Stimulated activated naive CD4-positive, alpha-beta T cell treated with Interleukin-2 at 50 U/mL for 16 hours (primary cell): Measurements from ENCODE around the gene PRR18.

Experiments used
- DNase-seq: peaks from one replicate; lab custom pipeline; 2025; lab: John Stamatoyannopoulos, UW

PRR18 gene

GRCh38 chr6:166274739-166275370 is 33.3 kb downstream of the PRR18 start:
- DNase-seq, result no peak

- DNase-seq, result no peak
These were observed 34.0 kb downstream of the PRR18 start for GRCh38 chr6:166274163-166274562.

GRCh38 chr6:166271376-166271765 is 36.8 kb downstream of the PRR18 start:
- no peak for DNase-seq

- DNase-seq, result no peak
These were observed 37.4 kb downstream of the PRR18 start for GRCh38 chr6:166270706-166271375.

GRCh38 chr6:166269301-166270039 is 38.7 kb downstream of the PRR18 start:
- DNase-seq, result no peak

GRCh38 chr6:166268431-166268830 is 39.8 kb downstream of the PRR18 start:
- DNase-seq, result no peak

- no peak for DNase-seq
These were observed 40.7 kb downstream of the PRR18 start for GRCh38 chr6:166267526-166267925.

- no peak for DNase-seq
These were observed 41.9 kb downstream of the PRR18 start for GRCh38 chr6:166266336-166266735.

GRCh38 chr6:166262743-166263515 is 45.3 kb downstream of the PRR18 start:
- no peak for DNase-seq

GRCh38 chr6:166259296-166259977 is 48.8 kb downstream of the PRR18 start:
- no peak for DNase-seq

- DNase-seq, result peak; percentile 49
These were observed 49.3 kb downstream of the PRR18 start for GRCh38 chr6:166258854-166259276.

- peak; percentile 36 for DNase-seq
These were observed 50.3 kb downstream of the PRR18 start for GRCh38 chr6:166257911-166258318.
